Activated T-cell treated with anti-CD3 and anti-CD28 coated beads for 24 hours (primary cell): ENCODE measurements around the gene SLC44A4.
"Not testable (repeated sequence)": the region's sequence is repeated elsewhere in the genome, so short reads cannot be mapped to it uniquely, and the experiment has no call there.

Source experiments
- DNase-seq: peaks from one replicate; pipeline ENCODE4 v3.0.0-alpha.2; 2020; ENCODE audit warnings: low read depth

Gene SLC44A4

DNA sequence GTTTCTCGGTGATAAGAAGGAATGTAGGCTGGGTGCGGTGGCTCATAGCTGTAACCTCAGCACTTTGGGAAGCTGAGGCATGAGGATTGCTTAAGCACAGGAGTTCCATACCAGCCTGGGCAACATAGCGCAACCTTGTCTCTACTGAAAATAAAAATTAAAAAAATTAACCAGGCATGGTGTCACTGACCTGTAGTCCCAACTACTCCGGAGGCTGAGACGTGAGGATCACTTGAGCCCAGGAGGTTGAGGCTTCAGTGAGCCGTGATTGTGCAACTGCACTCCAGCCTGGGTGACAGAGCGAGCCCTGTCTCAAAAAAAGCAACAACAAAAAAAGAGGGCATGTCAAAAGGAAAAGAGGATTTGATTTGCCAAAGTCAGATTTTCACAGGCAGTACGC, 20.1 kb downstream of the SLC44A4 start:
- no peak for DNase-seq

- DNase-seq = not testable (repeated sequence)
These were observed 21.0 kb downstream of the SLC44A4 start for GRCh38 chr6:31857774-31858173.

DNA sequence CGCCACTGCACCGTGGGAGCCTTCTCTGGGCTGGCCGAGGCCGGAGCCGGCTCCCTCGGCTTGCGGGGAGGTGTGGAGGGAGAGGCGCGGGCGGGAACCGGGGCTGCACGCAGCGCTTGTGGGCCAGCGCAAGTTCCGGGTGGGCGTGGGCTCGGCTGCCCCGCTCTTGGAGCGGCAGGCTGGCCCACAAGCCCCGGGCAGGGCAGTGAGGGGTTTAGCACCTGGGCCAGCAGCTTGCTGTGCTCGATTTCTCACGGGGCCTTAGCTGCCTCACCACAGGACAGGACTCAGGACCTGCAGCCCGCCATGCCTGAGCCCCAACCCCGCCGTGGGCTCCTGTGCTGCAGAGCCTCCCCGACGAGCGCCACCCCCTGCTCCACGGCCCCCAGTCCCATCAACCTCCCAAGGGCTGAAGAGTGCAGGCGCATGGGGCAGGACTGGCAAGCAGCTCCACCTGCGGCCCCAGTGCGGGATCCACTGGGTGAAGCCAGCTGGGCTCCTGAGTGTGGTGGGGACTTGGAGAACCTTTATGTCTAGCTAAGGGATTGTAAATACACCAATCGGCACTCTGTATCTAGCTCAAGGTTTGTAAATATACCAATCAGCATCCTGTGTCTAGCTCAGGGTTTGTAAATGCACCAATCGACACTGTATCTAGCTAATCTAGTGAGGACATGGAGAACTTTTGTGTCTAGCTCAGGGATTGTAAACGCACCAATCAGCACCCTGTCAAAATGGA, 26.6 kb downstream of the SLC44A4 start:
- not testable (repeated sequence) for DNase-seq

- no peak for DNase-seq
These were observed 27.3 kb downstream of the SLC44A4 start for GRCh38 chr6:31851485-31851832.

DNA sequence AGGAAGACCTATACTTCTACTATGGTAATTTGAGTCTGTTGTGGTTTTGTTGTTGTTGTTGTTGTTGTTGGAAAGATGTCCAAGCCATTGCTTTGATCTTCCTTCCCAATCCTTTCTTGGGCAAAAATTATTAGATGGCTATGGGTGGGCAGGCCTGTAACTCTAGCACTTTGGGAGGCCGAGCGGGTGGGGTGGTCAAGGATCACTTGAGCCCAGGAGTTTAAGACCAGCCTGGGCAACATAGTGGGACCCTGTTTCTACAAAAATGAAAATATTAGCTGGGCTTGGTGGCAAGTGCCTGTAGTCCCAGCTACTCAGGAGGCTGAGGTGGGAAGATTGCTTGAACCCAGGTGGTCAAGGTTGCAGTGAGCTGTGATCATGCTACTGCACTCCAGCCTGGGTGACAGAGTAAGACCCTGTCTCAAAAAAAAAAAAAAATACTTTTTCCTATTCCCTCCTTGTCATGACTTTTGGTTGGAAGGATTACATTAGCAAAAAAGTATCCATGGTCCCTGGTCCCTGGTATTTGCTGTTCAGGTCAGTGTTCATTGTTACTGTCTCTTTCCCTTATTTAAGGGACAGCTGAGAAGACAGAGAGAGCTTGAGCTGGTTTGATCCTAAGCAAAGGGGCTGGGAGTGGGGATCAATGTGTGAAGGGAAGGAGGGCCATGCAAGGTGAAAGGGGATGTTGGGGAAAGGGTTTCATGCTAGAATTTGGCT, 27.9 kb downstream of the SLC44A4 start:
- DNase-seq = no peak

- no peak for DNase-seq
These were observed 31.4 kb downstream of the SLC44A4 start for GRCh38 chr6:31847276-31847978.

- no peak for DNase-seq
These were observed 34.3 kb downstream of the SLC44A4 start for GRCh38 chr6:31844507-31844906.

- no peak for DNase-seq
These were observed 36.7 kb downstream of the SLC44A4 start for GRCh38 chr6:31842053-31842452.

- DNase-seq = not testable (repeated sequence)
These were observed 39.0 kb downstream of the SLC44A4 start for GRCh38 chr6:31839779-31840126.

DNA sequence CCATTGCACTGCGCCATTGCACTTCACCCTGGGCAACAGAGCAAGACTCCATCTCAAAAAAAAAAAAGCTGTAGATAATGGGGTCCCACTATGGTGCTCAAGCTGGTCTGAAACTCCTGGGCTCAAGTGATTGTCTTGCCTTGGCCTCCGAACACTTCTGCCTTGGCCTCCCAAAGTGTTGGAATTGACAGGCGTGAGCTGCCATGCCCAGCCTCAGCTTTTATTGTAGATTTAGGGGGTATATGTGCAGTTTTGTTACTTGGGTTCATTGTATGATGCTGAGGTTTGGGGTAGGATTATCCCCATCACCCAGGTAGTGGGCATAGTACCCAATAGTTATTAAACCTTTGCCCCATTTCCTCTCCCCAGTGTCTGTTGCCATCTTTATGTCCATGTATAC, 39.8 kb downstream of the SLC44A4 start:
- DNase-seq = no peak

DNA sequence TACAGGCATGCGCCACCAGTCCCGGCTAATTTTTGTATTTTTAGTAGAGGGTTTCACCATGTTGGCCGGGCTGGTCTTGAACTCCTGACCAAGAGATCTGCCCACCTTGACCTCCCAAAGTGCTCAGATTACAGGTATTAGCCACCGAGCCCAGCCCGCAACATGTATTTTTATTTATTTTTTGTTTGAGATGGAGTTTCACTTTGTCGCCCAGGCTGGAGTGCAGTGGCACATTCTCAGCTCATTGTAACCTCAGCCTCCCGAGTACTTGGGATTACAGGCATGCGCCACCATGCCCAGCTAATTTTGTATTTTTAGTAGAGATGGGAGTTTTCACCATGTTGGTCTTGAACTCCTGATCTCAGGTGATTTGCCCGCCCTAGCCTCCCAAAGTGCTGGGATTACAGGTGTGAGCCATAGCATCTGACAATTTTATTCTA, 40.7 kb downstream of the SLC44A4 start:
- DNase-seq = not testable (repeated sequence)

DNA sequence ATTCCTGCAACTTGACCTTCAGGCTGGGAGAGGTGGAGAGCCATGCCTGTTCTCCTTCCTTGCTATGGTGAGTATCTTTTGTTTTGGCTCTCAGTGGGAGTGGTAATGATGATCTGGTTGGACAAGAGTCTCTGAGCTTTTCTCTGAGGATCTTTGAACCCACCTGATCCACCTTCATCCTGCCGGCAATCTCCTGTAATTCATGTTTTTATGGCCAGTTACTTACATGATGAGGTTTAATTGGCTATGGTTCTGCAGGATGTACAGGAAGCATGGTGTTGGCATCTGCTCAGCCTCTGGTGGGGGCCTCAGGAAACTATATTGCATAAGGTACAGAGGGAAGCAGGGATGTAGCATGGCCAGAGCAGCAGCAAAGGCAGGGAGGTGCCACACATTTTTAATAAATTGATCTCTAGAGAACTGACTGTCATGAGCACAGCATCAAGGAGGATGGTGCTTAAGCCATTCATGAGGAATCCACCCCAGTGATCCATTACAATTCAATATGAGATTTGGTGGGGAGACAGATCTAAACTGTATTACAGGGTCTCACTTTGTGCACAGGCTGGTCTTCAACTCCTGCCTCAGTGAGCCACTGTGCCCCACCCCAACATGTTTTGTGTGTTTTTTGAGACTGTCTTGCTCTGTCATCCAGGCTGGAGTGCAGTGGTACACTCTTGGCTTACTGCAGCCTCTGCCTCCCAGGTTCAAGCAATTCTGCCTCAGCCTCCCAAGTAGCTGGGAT, 41.3 kb downstream of the SLC44A4 start:
- DNase-seq = no peak

DNA sequence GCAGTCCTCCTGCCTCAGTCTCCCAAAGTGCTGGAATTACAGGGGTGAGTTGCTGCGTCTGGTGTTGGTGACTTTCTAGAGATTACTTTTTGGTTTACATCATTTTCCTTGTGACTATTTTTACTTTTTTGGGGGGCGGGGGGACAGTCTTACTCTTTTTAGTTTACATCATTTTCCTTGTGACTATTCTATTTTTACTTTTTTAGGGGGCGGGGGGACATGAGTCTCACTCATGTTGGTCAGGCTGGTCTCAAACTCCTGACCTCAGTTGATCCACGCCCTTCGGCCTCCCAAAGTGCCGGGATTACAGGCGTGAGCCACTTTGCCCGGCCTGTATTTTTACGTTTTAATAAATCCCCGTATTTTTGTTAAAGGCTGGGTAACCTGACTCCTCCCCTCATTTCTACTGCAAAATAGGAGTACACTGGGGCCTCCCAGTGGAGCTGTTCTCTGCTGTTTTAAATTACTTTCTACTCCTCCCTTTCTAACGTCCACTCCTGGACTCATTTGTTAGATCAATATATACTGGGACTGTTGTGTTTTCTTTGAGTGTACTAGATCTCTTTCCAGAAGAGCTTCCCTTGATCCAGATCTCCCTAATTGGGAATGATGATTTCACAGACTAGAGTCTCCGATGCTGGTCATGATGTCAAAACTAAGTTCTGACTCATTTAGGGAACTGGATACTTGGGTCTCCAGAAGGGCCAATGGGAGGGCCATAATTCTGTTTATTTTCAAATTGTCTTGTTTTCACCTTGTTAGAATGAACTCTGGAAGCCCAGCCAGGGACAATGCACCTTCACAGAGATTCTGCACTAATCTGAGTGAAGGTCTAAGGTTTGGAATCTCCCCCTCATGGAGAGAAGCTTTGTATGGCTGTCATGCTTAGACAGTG, 42.1 kb downstream of the SLC44A4 start:
- no peak for DNase-seq

DNA sequence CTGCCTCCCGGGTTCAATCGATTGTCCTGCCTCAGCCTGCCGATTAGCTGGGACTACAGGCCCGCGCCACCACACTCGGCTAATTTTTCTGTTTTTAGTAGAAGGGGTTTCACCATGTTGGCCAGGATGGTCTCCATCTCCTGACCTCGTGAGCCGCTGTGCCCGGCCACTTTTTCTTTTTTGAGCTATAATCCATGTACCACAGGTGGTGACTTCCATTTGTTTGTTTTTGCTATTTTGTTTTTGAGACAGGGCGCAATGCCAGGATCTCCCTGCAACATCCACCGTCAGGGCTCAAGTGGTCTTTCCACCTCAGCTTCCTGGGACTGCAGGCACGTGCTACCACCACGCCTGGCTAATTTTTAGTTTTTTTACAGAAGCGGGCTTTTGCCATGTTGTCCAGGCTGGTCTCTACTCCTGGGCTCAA, 42.7 kb downstream of the SLC44A4 start:
- no peak for DNase-seq

DNA sequence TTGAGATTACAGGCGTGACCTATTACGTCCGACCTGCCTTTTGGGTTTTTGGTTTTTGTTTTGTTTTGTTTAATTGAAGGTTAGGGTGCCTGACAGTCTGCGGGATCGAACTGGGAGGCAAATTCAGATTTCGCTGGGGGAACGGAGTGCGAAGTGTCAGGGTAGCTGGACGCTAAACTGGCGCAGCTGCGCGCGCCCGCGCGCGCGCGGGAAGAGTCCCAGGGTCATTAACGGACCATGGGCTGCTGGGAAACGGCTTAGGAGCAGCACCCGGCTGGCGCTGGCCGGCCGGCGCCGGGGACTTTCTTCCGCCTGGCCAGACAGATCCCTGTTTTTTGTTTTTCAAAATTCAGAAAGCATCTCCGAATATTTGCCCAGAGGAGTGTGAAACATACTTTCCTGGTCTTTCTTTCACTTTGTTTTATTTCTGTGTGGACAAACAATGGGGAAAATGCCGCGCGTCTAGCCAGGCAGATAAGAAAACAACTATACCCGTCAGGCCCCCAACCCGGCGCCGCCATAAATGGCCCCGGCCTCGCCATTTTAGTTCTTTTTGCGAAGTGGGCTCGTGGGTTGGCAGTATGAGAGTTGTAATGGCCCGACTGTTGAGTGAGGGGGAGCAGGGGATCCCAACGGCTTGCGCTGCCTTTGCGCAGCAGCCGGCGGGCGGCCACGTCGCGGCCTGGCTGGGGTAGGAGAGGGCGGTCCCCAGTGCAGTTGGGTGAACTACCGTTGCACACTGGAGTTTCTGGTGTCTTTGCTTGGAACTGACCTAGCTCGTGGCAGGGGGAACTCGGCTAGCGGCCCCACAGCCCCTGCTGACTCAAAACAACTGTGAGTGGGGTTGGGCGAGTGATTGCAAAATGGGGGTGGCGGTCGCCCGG, 44.2 kb downstream of the SLC44A4 start:
- DNase-seq = peak; percentile 76

DNA sequence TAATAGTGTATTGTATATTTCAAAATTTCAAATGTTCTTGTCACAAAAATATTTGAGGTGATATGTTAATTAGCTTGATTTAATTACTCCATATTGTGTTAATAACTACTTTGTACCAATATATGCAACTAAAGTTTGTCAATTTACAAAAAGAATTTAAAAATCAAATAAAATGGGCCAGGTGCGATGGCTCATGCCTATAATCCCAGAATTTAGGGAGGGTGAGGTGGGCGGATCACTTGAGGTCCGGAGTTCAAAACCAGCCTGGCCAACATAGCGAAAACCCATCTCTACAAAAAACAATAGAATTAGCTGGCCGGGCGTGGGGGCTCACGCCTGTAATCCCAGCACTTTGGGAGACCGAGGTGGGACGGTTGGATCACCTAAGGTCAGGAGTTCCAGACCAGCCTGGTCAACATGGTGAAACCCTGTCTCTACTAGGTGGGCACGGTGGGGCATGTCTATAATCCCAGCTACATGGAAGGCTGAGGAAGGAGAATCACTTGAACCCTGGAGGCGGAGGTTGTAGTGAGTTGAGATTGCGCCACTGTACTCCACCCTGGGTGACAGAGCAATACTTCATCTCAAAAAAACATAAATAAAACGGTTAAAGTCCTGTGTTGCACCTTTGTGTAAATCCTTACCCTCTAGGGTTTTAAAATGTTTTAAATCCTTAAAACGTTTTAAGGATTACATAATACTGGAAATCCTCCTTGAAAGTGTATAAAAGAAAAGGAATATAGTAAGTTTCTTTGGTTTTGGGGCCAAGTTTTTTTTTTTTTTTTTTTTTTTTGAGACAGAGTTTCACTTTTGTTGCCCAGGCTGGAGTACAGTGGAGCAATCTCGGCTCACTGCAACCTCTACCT, 47.2 kb downstream of the SLC44A4 start:
- no peak for DNase-seq

DNA sequence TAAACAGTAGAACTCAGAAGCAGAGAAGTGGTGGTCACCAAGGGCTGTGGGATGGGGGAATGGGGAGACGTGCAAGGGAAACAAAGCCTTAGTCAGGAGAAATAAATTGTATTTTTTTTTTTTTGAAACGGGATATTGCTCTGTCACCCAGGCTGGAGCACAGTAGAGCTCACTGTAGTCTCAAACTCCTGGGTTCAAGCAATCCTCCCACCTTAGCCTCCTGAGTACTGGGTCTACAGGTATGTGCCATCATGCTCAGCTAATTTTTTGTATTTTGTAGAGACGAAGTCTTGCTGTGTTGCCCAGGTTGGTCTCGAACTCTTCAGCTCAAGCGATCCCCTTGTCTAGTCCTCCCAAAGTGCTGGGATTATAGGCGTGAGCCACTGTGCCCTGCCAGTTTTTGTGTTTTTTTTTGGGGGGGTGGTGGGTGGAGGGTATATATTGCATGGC, 47.9 kb downstream of the SLC44A4 start:
- no peak for DNase-seq

DNA sequence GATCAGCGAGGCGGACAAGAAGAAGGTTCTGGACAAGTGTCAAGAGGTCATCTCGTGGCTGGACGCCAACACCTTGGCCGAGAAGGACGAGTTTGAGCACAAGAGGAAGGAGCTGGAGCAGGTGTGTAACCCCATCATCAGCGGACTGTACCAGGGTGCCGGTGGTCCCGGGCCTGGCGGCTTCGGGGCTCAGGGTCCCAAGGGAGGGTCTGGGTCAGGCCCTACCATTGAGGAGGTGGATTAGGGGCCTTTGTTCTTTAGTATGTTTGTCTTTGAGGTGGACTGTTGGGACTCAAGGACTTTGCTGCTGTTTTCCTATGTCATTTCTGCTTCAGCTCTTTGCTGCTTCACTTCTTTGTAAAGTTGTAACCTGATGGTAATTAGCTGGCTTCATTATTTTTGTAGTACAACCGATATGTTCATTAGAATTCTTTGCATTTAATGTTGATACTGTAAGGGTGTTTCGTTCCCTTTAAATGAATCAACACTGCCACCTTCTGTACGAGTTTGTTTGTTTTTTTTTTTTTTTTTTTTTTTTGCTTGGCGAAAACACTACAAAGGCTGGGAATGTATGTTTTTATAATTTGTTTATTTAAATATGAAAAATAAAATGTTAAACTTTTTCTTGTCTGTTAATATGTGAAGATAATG, 49.0 kb downstream of the SLC44A4 start:
- DNase-seq = no peak
